K562 (cell line): ENCODE measurements around the gene EFNA1. TPM values are rescaled to one million over a fixed set of nuclear protein-coding genes. Genes with fewer than 3 reads are reported as not detected.
A peak's percentile ranks its signal among the peaks of the same experiment; 100 is the strongest.

ENCODE experiments used
- ADNP ChIP-seq: fragments of 200-800 bp; sonication (Bioruptor generic); IDR thresholded peaks from 2 replicates; pipeline ENCODE4 v1.6.1; 2016; ENCODE audit warnings: missing genetic modification characterization, missing compliant biosample characterization
- BHLHE40 ChIP-seq: IDR thresholded peaks from 2 replicates; pipeline ENCODE4 v1.6.1; 2011; ENCODE audit warnings: low read length, improper control_type of control experiment
- BRCA1 ChIP-seq, 2 experiments: fragments of 450-650 bp in 1 of 2; sonication (generic) in 1 of 2; formaldehyde crosslinking in 1 of 2; IDR thresholded peaks; 2 replicates each; pipeline versions ENCODE4 v1.5.0 to v1.6.1; 2017 to 2020; ENCODE audit warnings: mild to moderate bottlenecking in 1 of 2, missing genetic modification reagents in 1 of 2
- ELF2 ChIP-seq: fragments of 250-450 bp; sonication (Bioruptor Pico); IDR thresholded peaks from 2 replicates; pipeline ENCODE4 v1.5.0; 2021; ENCODE audit warnings: mild to moderate bottlenecking
- FOXA1 ChIP-seq: fragments of 450-650 bp; IDR thresholded peaks from 2 replicates; pipeline ENCODE4 v1.6.1; 2016; ENCODE audit warnings: mild to moderate bottlenecking, borderline replicate concordance
- GABPB1 ChIP-seq: sonication (generic); formaldehyde crosslinking; IDR thresholded peaks from 2 replicates; pipeline ENCODE4 v1.8.0; 2022; ENCODE audit warnings: mild to moderate bottlenecking, missing genetic modification reagents
- IFI16 ChIP-seq: fragments of 250-450 bp; sonication (Bioruptor Pico); IDR thresholded peaks from 2 replicates; pipeline ENCODE4 v2.1.2; 2022; ENCODE audit warnings: mild to moderate bottlenecking, inconsistent platforms
- ILF3 ChIP-seq: fragments of 450-650 bp; IDR thresholded peaks from 2 replicates; pipeline ENCODE4 v1.6.1; 2018; ENCODE audit warnings: antibody characterized with exemption, mild to moderate bottlenecking, moderate library complexity, borderline replicate concordance
- KLF16 ChIP-seq: IDR thresholded peaks from 2 replicates; pipeline ENCODE4 v1.6.1; 2016; ENCODE audit warnings: antibody characterized with exemption
- MBD2 ChIP-seq: sonication (generic); IDR thresholded peaks from 2 replicates; pipeline ENCODE4 v1.6.1; 2016; ENCODE audit warnings: low read depth, borderline replicate concordance
- PPARD ChIP-seq: fragments of 250-450 bp; sonication (Bioruptor Pico); IDR thresholded peaks from 2 replicates; pipeline ENCODE4 v1.8.0; 2022; ENCODE audit warnings: inconsistent platforms, mild to moderate bottlenecking, moderate library complexity
- SFPQ ChIP-seq: fragments of 200-400 bp; formaldehyde crosslinking; IDR thresholded peaks from 2 replicates; pipeline ENCODE4 v1.6.1; 2017; ENCODE audit warnings: mild to moderate bottlenecking, low read depth, low read length, moderate library complexity
- SMARCA4 ChIP-seq: fragments of 450-650 bp; IDR thresholded peaks from 2 replicates; pipeline ENCODE4 v1.6.1; 2016
- SMARCE1 ChIP-seq: fragments of 450-650 bp; IDR thresholded peaks from 2 replicates; pipeline ENCODE4 v1.7.1; 2016; ENCODE audit warnings: mild to moderate bottlenecking
- SOX6 ChIP-seq: fragments of 450-650 bp; IDR thresholded peaks from 2 replicates; pipeline ENCODE4 v1.6.1; 2014; ENCODE audit warnings: mild to moderate bottlenecking
- STAG1 ChIP-seq: sonication (generic); formaldehyde crosslinking; IDR thresholded peaks from 2 replicates; pipeline ENCODE4 v1.5.0; 2020; ENCODE audit warnings: missing genetic modification reagents, borderline replicate concordance
- TCF15 ChIP-seq: fragments of 250-450 bp; sonication (Bioruptor Pico); IDR thresholded peaks from 2 replicates; pipeline ENCODE4 v1.8.0; 2022; ENCODE audit warnings: moderate library complexity, mild to moderate bottlenecking, inconsistent platforms
- TCF3 ChIP-seq: sonication (generic); formaldehyde crosslinking; IDR thresholded peaks from 2 replicates; pipeline ENCODE4 v1.4.0; 2020; ENCODE audit warnings: mild to moderate bottlenecking, missing genetic modification reagents
- TFAP4 ChIP-seq: sonication (generic); formaldehyde crosslinking; IDR thresholded peaks from 2 replicates; pipeline ENCODE4 v1.8.0; 2022; ENCODE audit warnings: missing genetic modification reagents, mild to moderate bottlenecking, moderate library complexity, borderline replicate concordance
- XRCC5 ChIP-seq: fragments of 200-400 bp; formaldehyde crosslinking; IDR thresholded peaks from 2 replicates; pipeline ENCODE4 v1.6.1; 2017; ENCODE audit warnings: low read depth, mild to moderate bottlenecking, low read length
- ZNF174 ChIP-seq: fragments of 250-450 bp; sonication (Bioruptor Pico); IDR thresholded peaks from 2 replicates; pipeline ENCODE4 v1.4.0; 2020; ENCODE audit warnings: mild to moderate bottlenecking
- ZNF263 ChIP-seq: sonication (generic); formaldehyde crosslinking; IDR thresholded peaks from 2 replicates; pipeline ENCODE4 v1.8.0; 2022; ENCODE audit warnings: mild to moderate bottlenecking, missing genetic modification reagents, borderline replicate concordance
- polyA plus RNA-seq, 8 experiments: library from polyadenylated mRNA; depleted of rRNA in 4 of 8; stranded (reverse) in 5 of 8; unstranded in 3 of 8; fragments of >200 nt; fragmentation: Nextera tagmentation in 2 of 8; fragmentation: Illumina TruSeq in 1 of 8; extraction: Ambion mirVana in 2 of 8; extraction: Trizol in 1 of 8; gene quantifications; 2 replicates each; pipeline versions ENCODE4 v1.2.1 to v1.2.3, GENCODE V29; 2011 to 2014; ENCODE audit warnings: inconsistent platforms in 1 of 8, missing spikeins in 1 of 8
- total RNA-seq, 7 experiments: library from RNA; depleted of rRNA in 6 of 7; stranded (reverse); fragments of >200 nt in 6 of 7; fragmentation: Illumina TruSeq in 2 of 7; extraction: Trizol in 2 of 7; gene quantifications; 2 replicates each; pipeline versions ENCODE4 v1.2.1 to v1.2.3, GENCODE V29; 2011 to 2021; ENCODE audit warnings: low replicate concordance in 1 of 7

The EFNA1 gene
- total and polyA plus RNA-seq, 9 of the 15 experiments (the other 6 are each of a cell fraction or from before 2014, with no cell fraction given) = 2.1 to 9.3 (median 3.0) TPM

- TF ChIP-seq SOX6 (0 out of 2 replicates have a peak, but pooled peaks have one; percentile 61), MBD2 (no peak), STAG1 (peak; percentile 94), ELF2 (peak; percentile 28; the same call in 1 of the 2 replicates), BRCA1 (IDR thresholded peaks at IDR 0.05) (no peak), BRCA1 (CRISPR knock-in tag; IDR thresholded peaks at IDR 0.05) (no peak), ILF3 (no peak), ZNF263 (peak; percentile 72), TCF15 (CRISPR knock-in tag) (no peak), KLF16 (0 out of 2 replicates have a peak, but pooled peaks have one; percentile 25), BHLHE40 (peak; percentile 71), TCF3 (CRISPR knock-in tag) (peak; percentile 19; the same call in 1 of the 2 replicates), IFI16 (no peak), PPARD (no peak), SMARCE1 (0 out of 2 replicates have a peak, but pooled peaks have one; percentile 25), GABPB1 (CRISPR knock-in tag) (peak; percentile 74), TFAP4 (CRISPR knock-in tag) (peak; percentile 86), XRCC5 (peak; percentile 98), SMARCA4 (peak; percentile 9; the same call in 1 of the 2 replicates), FOXA1 (no peak), SFPQ (no peak), ADNP (tag) (no peak), ZNF174 (CRISPR knock-in tag) (no peak)
Measured at GRCh38 chr1:155084722-155085503, 42.8 kb upstream of the EFNA1 start (continued).
